GF-D8 (cell line): ENCODE measurements around the gene CARD6.
"Not testable (repeated sequence)": the region's sequence is repeated elsewhere in the genome, so short reads cannot be mapped to it uniquely, and the experiment has no call there.

Source experiments
- DNase-seq: peaks from one replicate; lab custom pipeline; 2025; lab: John Stamatoyannopoulos, UW

CARD6 gene

GRCh38 chr5:40875958-40876357 lies 34.8 kb downstream of the CARD6 start:
- DNase-seq: no peak

- DNase-seq: no peak
These were observed 36.3 kb downstream of the CARD6 start for GRCh38 chr5:40877371-40877988.

- DNase-seq: peak; percentile 19
These were observed 38.2 kb downstream of the CARD6 start for GRCh38 chr5:40879163-40879942.

- no peak for DNase-seq
These were observed 41.1 kb downstream of the CARD6 start for GRCh38 chr5:40882291-40882690.

- DNase-seq: not testable (repeated sequence)
These were observed 41.9 kb downstream of the CARD6 start for GRCh38 chr5:40883051-40883450.

- DNase-seq: not testable (repeated sequence)
These were observed 54.6 kb downstream of the CARD6 start for GRCh38 chr5:40895440-40896425.

- DNase-seq: no peak
These were observed 63.2 kb downstream of the CARD6 start for GRCh38 chr5:40904205-40904993.

- DNase-seq: no peak
These were observed 63.8 kb downstream of the CARD6 start for GRCh38 chr5:40904994-40905306.

- no peak for DNase-seq
These were observed 65.2 kb downstream of the CARD6 start for GRCh38 chr5:40906351-40906751.

- DNase-seq: no peak
These were observed 68.1 kb downstream of the CARD6 start, which contains the start of gene C7 for GRCh38 chr5:40909264-40909663. Gene C7 (plus strand): TSS chr5:40909497. CDS start chr5:40909611, 114 bp downstream.

- DNase-seq: no peak
These were observed 68.6 kb downstream of the CARD6 start for GRCh38 chr5:40909723-40910122.
